HL-60 (cell line): ENCODE measurements around the gene DAAM1.

Experiments
- GABPA ChIP-seq: IDR thresholded peaks from 2 replicates; pipeline ENCODE4 v1.6.1; 2012; ENCODE audit warnings: low read depth
- POLR2AphosphoS5 ChIP-seq: IDR thresholded peaks from 2 replicates; pipeline ENCODE4 v1.6.1; 2012; ENCODE audit warnings: low read depth
- SPI1 ChIP-seq: IDR thresholded peaks from 2 replicates; pipeline ENCODE4 v1.6.1; 2012; ENCODE audit warnings: low read depth, mild to moderate bottlenecking, borderline replicate concordance
- TF ChIP-seq, protein P1 (sequence below): IDR thresholded peaks from one replicate; pipeline ENCODE4 v1.5.1; 2011; ENCODE audit warnings: low read length, control low read depth, inconsistent platforms; ENCODE audit not compliant: insufficient read depth
- TF ChIP-seq, protein P2 (sequence below): IDR thresholded peaks from 2 replicates; pipeline ENCODE4 v1.6.1; 2012; ENCODE audit warnings: low read depth; ENCODE audit not compliant: insufficient replicate concordance

DNA sequence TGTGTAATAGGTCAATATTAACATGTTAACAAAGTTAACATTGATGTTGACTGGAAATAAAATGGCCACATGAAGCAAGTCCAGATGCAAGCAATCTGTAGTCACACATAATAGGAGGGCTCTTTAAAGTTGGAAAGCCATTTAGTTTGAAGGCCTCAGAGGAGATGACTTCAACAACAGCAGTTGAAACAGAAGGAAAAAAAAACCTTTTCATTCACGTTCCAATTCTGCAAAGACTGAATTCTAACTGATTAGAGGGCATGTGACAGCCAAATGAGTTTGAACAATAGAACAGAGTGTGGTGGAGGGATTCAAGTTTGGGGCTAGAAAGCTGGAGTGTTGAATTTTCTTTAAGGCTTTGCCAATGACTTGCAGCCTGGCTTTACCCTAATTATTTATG lies 41.5 kb upstream of the DAAM1 start:
- TF ChIP-seq, protein P1, sequence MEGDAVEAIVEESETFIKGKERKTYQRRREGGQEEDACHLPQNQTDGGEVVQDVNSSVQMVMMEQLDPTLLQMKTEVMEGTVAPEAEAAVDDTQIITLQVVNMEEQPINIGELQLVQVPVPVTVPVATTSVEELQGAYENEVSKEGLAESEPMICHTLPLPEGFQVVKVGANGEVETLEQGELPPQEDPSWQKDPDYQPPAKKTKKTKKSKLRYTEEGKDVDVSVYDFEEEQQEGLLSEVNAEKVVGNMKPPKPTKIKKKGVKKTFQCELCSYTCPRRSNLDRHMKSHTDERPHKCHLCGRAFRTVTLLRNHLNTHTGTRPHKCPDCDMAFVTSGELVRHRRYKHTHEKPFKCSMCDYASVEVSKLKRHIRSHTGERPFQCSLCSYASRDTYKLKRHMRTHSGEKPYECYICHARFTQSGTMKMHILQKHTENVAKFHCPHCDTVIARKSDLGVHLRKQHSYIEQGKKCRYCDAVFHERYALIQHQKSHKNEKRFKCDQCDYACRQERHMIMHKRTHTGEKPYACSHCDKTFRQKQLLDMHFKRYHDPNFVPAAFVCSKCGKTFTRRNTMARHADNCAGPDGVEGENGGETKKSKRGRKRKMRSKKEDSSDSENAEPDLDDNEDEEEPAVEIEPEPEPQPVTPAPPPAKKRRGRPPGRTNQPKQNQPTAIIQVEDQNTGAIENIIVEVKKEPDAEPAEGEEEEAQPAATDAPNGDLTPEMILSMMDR, result no peak
- TF ChIP-seq, protein P2, sequence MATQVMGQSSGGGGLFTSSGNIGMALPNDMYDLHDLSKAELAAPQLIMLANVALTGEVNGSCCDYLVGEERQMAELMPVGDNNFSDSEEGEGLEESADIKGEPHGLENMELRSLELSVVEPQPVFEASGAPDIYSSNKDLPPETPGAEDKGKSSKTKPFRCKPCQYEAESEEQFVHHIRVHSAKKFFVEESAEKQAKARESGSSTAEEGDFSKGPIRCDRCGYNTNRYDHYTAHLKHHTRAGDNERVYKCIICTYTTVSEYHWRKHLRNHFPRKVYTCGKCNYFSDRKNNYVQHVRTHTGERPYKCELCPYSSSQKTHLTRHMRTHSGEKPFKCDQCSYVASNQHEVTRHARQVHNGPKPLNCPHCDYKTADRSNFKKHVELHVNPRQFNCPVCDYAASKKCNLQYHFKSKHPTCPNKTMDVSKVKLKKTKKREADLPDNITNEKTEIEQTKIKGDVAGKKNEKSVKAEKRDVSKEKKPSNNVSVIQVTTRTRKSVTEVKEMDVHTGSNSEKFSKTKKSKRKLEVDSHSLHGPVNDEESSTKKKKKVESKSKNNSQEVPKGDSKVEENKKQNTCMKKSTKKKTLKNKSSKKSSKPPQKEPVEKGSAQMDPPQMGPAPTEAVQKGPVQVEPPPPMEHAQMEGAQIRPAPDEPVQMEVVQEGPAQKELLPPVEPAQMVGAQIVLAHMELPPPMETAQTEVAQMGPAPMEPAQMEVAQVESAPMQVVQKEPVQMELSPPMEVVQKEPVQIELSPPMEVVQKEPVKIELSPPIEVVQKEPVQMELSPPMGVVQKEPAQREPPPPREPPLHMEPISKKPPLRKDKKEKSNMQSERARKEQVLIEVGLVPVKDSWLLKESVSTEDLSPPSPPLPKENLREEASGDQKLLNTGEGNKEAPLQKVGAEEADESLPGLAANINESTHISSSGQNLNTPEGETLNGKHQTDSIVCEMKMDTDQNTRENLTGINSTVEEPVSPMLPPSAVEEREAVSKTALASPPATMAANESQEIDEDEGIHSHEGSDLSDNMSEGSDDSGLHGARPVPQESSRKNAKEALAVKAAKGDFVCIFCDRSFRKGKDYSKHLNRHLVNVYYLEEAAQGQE, result no peak
- TF ChIP-seq POLR2AphosphoS5, result no peak
- TF ChIP-seq GABPA, result no peak
- no peak for TF ChIP-seq SPI1
